Cardiac fibroblast (primary cell): ENCODE data around the gene SYNGR1.

Source experiments
- DNase-seq, 2 donors: peaks; one replicate each; pipeline versions ENCODE4 v3.0.0 to v3.0.0-alpha.2; 2010; ENCODE audit warnings: low read depth in 2 of 2
- H3K4me3 ChIP-seq, 2 donors: replicated peaks in 1 of 2; 1 replicate in 1 of 2; 2 replicates in 1 of 2; pipeline ENCODE4 v1.5.1; 2011; ENCODE audit warnings: low read depth in 2 of 2, low read length in 2 of 2, mild to moderate bottlenecking in 2 of 2, moderate library complexity in 1 of 2
- CTCF ChIP-seq: IDR thresholded peaks from one replicate; pipeline ENCODE4 v1.5.1; 2011; ENCODE audit warnings: low read depth, mild to moderate bottlenecking, low read length, inconsistent platforms

Gene SYNGR1

DNA sequence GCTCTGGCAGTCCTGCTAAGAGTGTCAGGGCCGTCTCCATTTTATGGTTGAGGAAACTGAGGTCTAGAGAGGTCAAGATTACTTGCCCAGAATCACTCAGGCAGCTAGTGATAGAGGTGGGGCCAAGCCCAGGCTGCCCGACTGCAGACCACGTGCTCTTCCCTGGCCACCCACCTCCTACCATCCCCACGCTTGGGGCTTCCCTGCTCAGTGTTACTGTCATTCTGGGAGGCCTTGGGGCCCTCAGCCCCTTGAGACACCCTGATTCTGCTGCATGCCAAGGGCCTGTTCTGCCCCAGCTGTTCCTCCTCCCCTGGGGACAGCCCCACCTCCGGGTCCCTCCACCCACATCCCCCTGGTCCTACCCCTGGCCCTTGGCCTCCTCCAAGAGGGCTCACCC lies 32.6 kb downstream of the SYNGR1 start:
- DNase-seq = no peak
- no peak overlapping the region for H3K4me3 ChIP-seq
- TF ChIP-seq CTCF = no peak

DNA sequence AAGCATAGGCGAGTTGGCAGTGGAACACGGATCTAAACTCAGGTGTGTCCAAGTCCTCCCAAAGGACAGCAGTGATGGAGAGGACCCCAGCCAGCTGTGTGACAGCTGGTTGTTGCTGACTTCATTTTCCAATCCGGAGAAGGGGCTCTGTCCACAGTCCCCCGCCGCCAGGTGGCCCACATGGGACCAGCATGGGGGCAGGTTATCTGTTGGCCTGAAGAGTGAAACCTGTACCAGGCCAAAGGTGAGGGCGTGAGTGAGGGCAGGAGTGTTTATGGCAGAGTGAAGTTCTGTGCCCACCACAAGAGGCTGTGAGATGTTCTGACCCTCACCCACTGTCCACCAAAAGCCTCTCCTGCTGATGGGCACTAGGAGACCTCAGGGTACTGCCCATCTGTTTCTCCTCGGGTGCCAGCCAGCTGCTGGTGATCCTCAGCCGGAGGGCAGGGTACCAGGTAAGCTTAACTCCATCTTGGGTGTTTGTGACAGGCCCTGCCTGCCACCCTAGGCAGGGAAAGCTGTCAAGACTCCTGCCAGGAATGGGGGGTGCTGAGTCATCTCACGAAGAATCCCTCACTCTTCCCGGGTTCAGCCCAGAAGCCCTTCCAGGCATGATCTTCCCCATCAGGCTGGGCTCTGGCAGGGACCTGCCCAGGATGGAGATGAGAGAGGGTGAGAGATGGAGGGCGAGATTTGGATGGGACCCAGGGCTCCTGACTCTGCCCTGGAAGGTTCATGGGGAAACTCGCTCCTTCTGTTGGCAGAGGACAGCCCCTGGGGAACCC lies 34.2 kb downstream of the SYNGR1 start:
- TF ChIP-seq CTCF = no peak
- no peak overlapping the region for H3K4me3 ChIP-seq
- DNase-seq = peak in 1 of 2 donors; percentile 28

- DNase-seq = peak; percentile 28 to 38
- TF ChIP-seq CTCF = peak; percentile 25
- no peak overlapping the region for H3K4me3 ChIP-seq
Observed at GRCh38 chr22:39384750-39385480, 35.1 kb downstream of the SYNGR1 start.

DNA sequence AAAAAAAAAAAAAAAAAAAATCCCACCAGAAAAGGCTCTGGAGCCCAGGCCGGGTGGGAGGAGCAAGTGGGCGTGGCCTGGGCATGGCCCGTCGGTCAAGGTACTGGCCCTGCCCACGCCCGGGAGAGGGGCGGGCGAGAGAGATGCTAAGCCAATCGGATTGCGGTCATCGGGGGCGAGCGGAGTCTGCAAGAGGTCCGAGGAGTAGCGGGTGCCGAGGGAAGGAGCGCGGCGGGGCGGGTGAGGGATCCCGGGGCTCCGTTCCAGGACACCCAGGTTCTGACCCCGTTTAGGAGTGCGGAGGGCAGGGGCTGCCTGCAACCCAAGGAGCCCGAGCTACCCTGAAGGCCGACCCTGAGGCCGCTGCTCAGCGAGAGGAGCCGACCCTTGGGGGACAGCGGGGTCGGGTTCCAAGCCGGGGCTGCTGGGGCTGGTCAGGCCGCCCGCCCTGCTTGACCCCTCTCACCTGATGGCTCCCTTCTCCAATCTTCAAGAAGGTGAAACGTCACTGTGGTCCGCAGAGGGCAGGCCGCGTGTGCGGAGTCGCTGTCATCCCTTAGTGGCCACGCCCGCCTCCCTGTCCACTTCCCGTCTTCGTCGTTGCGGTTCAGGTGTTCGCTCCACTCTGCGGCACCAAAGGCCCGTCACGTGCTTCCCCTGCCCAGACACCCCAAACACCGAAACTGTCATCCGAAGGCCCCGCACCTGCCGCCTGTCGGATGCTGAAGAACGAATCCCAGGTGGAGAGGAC lies 38.6 kb downstream of the SYNGR1 start:
- no peak for TF ChIP-seq CTCF
- peak; percentile 76 to 90 for DNase-seq

GRCh38 chr22:39389420-39389819 lies 39.6 kb downstream of the SYNGR1 start:
- no peak for TF ChIP-seq CTCF
- H3K4me3 ChIP-seq = no peak overlapping the region
- DNase-seq = no peak

More for the DNA sequence above, 38.6 kb downstream of the SYNGR1 start:
- H3K4me3 ChIP-seq = peak overlapping the region; percentile 57 to 62

DNA sequence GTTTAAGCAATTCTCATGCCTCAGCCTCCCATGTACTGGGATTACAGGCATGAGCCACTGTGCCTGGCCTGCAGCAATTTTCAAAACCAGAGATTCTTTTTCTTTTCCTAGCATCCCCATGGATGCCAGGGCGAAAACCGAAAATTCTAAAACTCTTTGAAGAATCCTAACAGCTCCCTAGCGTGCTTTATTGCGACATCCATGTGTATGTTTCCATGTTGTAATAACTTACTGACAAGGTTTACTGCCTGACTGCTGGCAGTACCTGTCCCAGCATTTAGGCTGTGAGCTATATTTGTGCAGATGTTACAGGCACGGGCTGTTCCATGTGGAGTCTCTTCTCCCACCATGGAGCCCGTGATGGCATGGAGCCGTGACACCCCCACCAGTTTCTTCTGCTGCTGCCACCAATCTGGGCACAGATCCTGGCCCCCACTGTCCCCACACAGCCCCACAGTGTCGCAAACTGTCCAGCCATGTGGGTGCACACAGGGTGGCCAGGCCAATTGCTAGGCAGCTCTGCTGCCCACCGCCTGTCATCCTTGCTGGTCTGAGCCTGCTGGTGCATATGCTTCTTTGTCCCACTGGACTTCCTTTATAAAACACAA lies 42.7 kb downstream of the SYNGR1 start:
- no peak for TF ChIP-seq CTCF
- DNase-seq = no peak
- no peak overlapping the region for H3K4me3 ChIP-seq
